Stimulated activated CD4-positive, alpha-beta T cell treated with anti-CD3 and anti-CD28 coated beads, Interleukin-2, amount 100 ng/mL, for 24 hours (primary cell): ENCODE results near the gene SMARCD1.
A peak's percentile ranks its signal among the peaks of the same experiment; 100 is the strongest.
"Not testable (repeated sequence)": the region's sequence is repeated elsewhere in the genome, so short reads cannot be mapped to it uniquely, and the experiment has no call there.

Experiments
- DNase-seq, 2 donors: peaks; one replicate each; pipeline ENCODE4 v3.0.0-alpha.2; 2020

SMARCD1 gene

GRCh38 chr12:50078281-50078680 lies 6.9 kb upstream of the SMARCD1 start:
- no peak for DNase-seq

- DNase-seq, result no peak
Observed at GRCh38 chr12:50079771-50080170, 5.4 kb upstream of the SMARCD1 start.

GRCh38 chr12:50081096-50081808 lies 3.9 kb upstream of the SMARCD1 start:
- no peak for DNase-seq

- no peak for DNase-seq
Observed at GRCh38 chr12:50082644-50083043, 2.5 kb upstream of the SMARCD1 start.

GRCh38 chr12:50083301-50083700 lies 1.8 kb upstream of the SMARCD1 start:
- no peak for DNase-seq

- not testable (repeated sequence) for DNase-seq
Observed at GRCh38 chr12:50084409-50084774, 750 bp upstream of the SMARCD1 start.

GRCh38 chr12:50085615-50086072 lies 502 bp downstream of the SMARCD1 start:
- DNase-seq, result no peak

- no peak for DNase-seq
Observed at GRCh38 chr12:50086148-50086547, 1.0 kb downstream of the SMARCD1 start.

GRCh38 chr12:50087151-50087550 lies 2.0 kb downstream of the SMARCD1 start:
- no peak for DNase-seq

- DNase-seq, result no peak
Observed at GRCh38 chr12:50087995-50088394, 2.9 kb downstream of the SMARCD1 start.

- peak; percentile 56 to 64 for DNase-seq
Observed at GRCh38 chr12:50088577-50089335, 3.6 kb downstream of the SMARCD1 start.

- DNase-seq, result no peak
Observed at GRCh38 chr12:50089730-50090129, 4.6 kb downstream of the SMARCD1 start.

GRCh38 chr12:50090391-50090790 lies 5.2 kb downstream of the SMARCD1 start:
- no peak for DNase-seq

- DNase-seq, result no peak
Observed at GRCh38 chr12:50097952-50098351, 12.8 kb downstream of the SMARCD1 start.

- DNase-seq, result no peak
Observed at GRCh38 chr12:50099302-50100008, 14.3 kb downstream of the SMARCD1 start.

GRCh38 chr12:50100561-50100960 lies 15.4 kb downstream of the SMARCD1 start:
- DNase-seq, result no peak

GRCh38 chr12:50101663-50102062 lies 16.5 kb downstream of the SMARCD1 start:
- no peak for DNase-seq

- no peak for DNase-seq
Observed at GRCh38 chr12:50102131-50102531, 17.0 kb downstream of the SMARCD1 start.

GRCh38 chr12:50102646-50103309 lies 17.6 kb downstream of the SMARCD1 start:
- no peak for DNase-seq

GRCh38 chr12:50103351-50103750 lies 18.2 kb downstream of the SMARCD1 start:
- no peak for DNase-seq

- peak; percentile 39 to 46 for DNase-seq
Observed at GRCh38 chr12:50103767-50104321, 18.7 kb downstream of the SMARCD1 start, which contains the start of gene GPD1. TSS of gene GPD1 (plus strand) at chr12:50104008. CDS start at chr12:50104051, 43 bp downstream.
